Peyer's patch (tissue), 4 donors: ENCODE results near the gene ATP13A2.

Experiments used
- CTCF ChIP-seq, 6 experiments: fragments of 450-650 bp in 4 of 6; fragments of 200-600 bp in 2 of 6; sonication (generic) in 1 of 6; IDR thresholded peaks; one replicate each; pipeline ENCODE4 v1.5.1; 2017 to 2019; ENCODE audit warnings: antibody characterized with exemption in 6 of 6, mild to moderate bottlenecking in 3 of 6, moderate library complexity in 1 of 6
- POLR2A ChIP-seq, 2 donors: fragments of 450-650 bp; IDR thresholded peaks; one replicate each; pipeline ENCODE4 v1.5.1; 2017; ENCODE audit warnings: antibody characterized with exemption in 2 of 2, mild to moderate bottlenecking in 2 of 2, moderate library complexity in 2 of 2

GRCh38 chr1:17017435-17017834 is 5.7 kb upstream of the ATP13A2 start:
- TF ChIP-seq POLR2A (IDR thresholded peaks at IDR 0.05) (no peak), CTCF (IDR thresholded peaks at IDR 0.05) (no peak)
